Endodermal cell (in vitro differentiated cells): ENCODE measurements around the gene KLHL14. TPM values are rescaled to one million over a fixed set of nuclear protein-coding genes. Genes with fewer than 3 reads are reported as not detected.

Experiments
- DNase-seq: peaks from one replicate; pipeline ENCODE4 v3.0.0-alpha.2; 2017
- H3K27ac ChIP-seq: 2 replicates; pipeline ENCODE4 v1.5.1; 2013; ENCODE audit warnings: mild to moderate bottlenecking, low read depth, low read length, moderate library complexity
- H3K27me3 ChIP-seq: 2 replicates; pipeline ENCODE4 v1.6.1; 2013; ENCODE audit warnings: mild to moderate bottlenecking, low read length, moderate library complexity; ENCODE audit not compliant: insufficient read depth, control insufficient read depth, poor library complexity, severe bottlenecking
- H3K36me3 ChIP-seq: 2 replicates; pipeline ENCODE4 v1.7.0; 2013; ENCODE audit warnings: mild to moderate bottlenecking, low read length, moderate library complexity; ENCODE audit not compliant: control insufficient read depth, insufficient read depth
- H3K4me1 ChIP-seq: one replicate; pipeline ENCODE4 v1.7.0; 2013; ENCODE audit warnings: low read length; ENCODE audit not compliant: control insufficient read depth, insufficient read depth
- H3K4me3 ChIP-seq: 2 replicates; pipeline ENCODE4 v1.5.1; 2013; ENCODE audit warnings: mild to moderate bottlenecking, low read length, moderate library complexity
- H3K9ac ChIP-seq: 2 replicates; pipeline ENCODE4 v1.6.1; 2013; ENCODE audit warnings: mild to moderate bottlenecking, low read length, moderate library complexity; ENCODE audit not compliant: poor library complexity, severe bottlenecking; ENCODE audit errors: extremely low read depth
- H3K9me3 ChIP-seq: 2 replicates; pipeline ENCODE4 v1.6.1; 2013; ENCODE audit warnings: mild to moderate bottlenecking, low read length, moderate library complexity; ENCODE audit not compliant: control insufficient read depth
- H3K27ac Mint-ChIP-seq: 2 replicates; pipeline ENCODE4 v1.8.0; 2020; ENCODE audit warnings: mixed read lengths
- H3K27me3 Mint-ChIP-seq: 2 replicates; pipeline ENCODE4 v1.8.0; 2021; ENCODE audit warnings: mild to moderate bottlenecking, mixed read lengths; ENCODE audit not compliant: insufficient read depth
- H3K36me3 Mint-ChIP-seq: 2 replicates; pipeline ENCODE4 v1.8.0; 2020; ENCODE audit warnings: low read depth, mixed read lengths
- H3K4me1 Mint-ChIP-seq: 2 replicates; pipeline ENCODE4 v1.8.0; 2020; ENCODE audit warnings: mixed read lengths
- H3K4me3 Mint-ChIP-seq: 2 replicates; pipeline ENCODE4 v1.8.0; 2020; ENCODE audit warnings: mild to moderate bottlenecking, moderate library complexity, mixed read lengths
- H3K9me3 Mint-ChIP-seq: 2 replicates; pipeline ENCODE4 v1.8.0; 2020; ENCODE audit warnings: mild to moderate bottlenecking, mixed read lengths
- CTCF ChIP-seq: fragments of 200-600 bp; sonication (generic); conservative IDR thresholded peaks from 2 replicates; pipeline ENCODE4 v1.5.0; 2021; ENCODE audit warnings: antibody characterized with exemption, mild to moderate bottlenecking
- WGBS, 2 experiments: methylation state at CpG; one replicate each; pipeline versions ENCODE4 v1.1.5 to v1.1.7; 2013; ENCODE audit warnings: missing lambda C conversion rate in 2 of 2, mixed read lengths in 1 of 2; ENCODE audit not compliant: insufficient coverage in 1 of 2, insufficient read length in 1 of 2; 5-methylcytosine and 5-hydroxymethylcytosine counted together
- total RNA-seq, 2 donors: library from RNA; stranded (reverse); fragmentation: NEBNext Ultra II Directional in 1 of 2; extraction: Animal tissue kit (Norgen Biotek cat#: 25700) in 1 of 2; gene quantifications; 2 replicates in 1 of 2; 3 replicates in 1 of 2; pipeline ENCODE4 v1.2.1, GENCODE V29; 2021

KLHL14 gene
- total RNA-seq, 2 donors from 2014 or later: 4.2 TPM

GRCh38 chr18:32688821-32689220 lies 84.0 kb downstream of the KLHL14 start:
- no peaks in the 10 kb centered on the region for H3K27me3 ChIP-seq
- no peak overlapping the region for H3K9ac ChIP-seq
- H3K4me3 ChIP-seq: no peak overlapping the region
- no peak for TF ChIP-seq CTCF
- Mint-ChIP-seq H3K27me3 (no peaks in the 10 kb centered on the region), H3K4me3 (no peak overlapping the region), H3K36me3 (no peaks in the 10 kb centered on the region), H3K9me3 (no peaks in the 10 kb centered on the region), H3K27ac (no peak overlapping the region), H3K4me1 (no peaks in the 10 kb centered on the region)
- H3K27ac ChIP-seq: no peak overlapping the region
- H3K4me1 ChIP-seq: no peaks in the 10 kb centered on the region
- 100% methylated on average over 1 of the region's 1 CpG for WGBS, 2 experiments
- H3K36me3 ChIP-seq: no peaks in the 10 kb centered on the region
- DNase-seq: no peak
- no peaks in the 10 kb centered on the region for H3K9me3 ChIP-seq

GRCh38 chr18:32684940-32685339 lies 87.9 kb downstream of the KLHL14 start:
- Histone ChIP-seq H3K4me3 (no peak overlapping the region), H3K4me1 (no peaks in the 10 kb centered on the region), H3K36me3 (no peaks in the 10 kb centered on the region), H3K27ac (no peak overlapping the region), H3K27me3 (peaks cover 24% of the 10 kb centered on the region), H3K9me3 (no peaks in the 10 kb centered on the region), H3K9ac (no peak overlapping the region)
- no peak for DNase-seq
- 94 to 100% methylated on average over 6 to 8 of the region's 8 CpGs for WGBS, 2 experiments
- H3K27me3 Mint-ChIP-seq: peaks cover 16% of the 10 kb centered on the region
- no peaks in the 10 kb centered on the region for H3K9me3 Mint-ChIP-seq
- no peak overlapping the region for H3K4me3 Mint-ChIP-seq
- TF ChIP-seq CTCF: no peak
- no peaks in the 10 kb centered on the region for H3K36me3 Mint-ChIP-seq
- no peak overlapping the region for H3K27ac Mint-ChIP-seq
- H3K4me1 Mint-ChIP-seq: no peaks in the 10 kb centered on the region

- no peak overlapping the region for H3K4me3 Mint-ChIP-seq
Observed at GRCh38 chr18:32684096-32684495, 88.7 kb downstream of the KLHL14 start.

More at GRCh38 chr18:32684096-32684495, 88.7 kb downstream of the KLHL14 start:
- Histone ChIP-seq H3K27ac (no peak overlapping the region), H3K9ac (no peak overlapping the region), H3K27me3 (peaks cover 33% of the 10 kb centered on the region), H3K9me3 (no peaks in the 10 kb centered on the region), H3K4me3 (no peak overlapping the region), H3K4me1 (no peaks in the 10 kb centered on the region), H3K36me3 (no peaks in the 10 kb centered on the region)
- WGBS, 2 experiments: 67 to 85% methylated on average over 1 of the region's 1 CpG
- Mint-ChIP-seq H3K9me3 (no peaks in the 10 kb centered on the region), H3K4me1 (no peaks in the 10 kb centered on the region), H3K27ac (no peak overlapping the region), H3K27me3 (peaks cover 22% of the 10 kb centered on the region), H3K36me3 (no peaks in the 10 kb centered on the region)
- TF ChIP-seq CTCF: no peak
- DNase-seq: no peak
